Mesothelial cell of epicardium (in vitro differentiated cells): ENCODE data around the gene MAML2. TPM values are rescaled to one million over a fixed set of nuclear protein-coding genes. Genes with fewer than 3 reads are reported as not detected.

Experiments used
- DNase-seq, 2 experiments: peaks; one replicate each; pipeline ENCODE4 v3.0.0; 2021; ENCODE audit warnings: low spot score in 2 of 2; ENCODE audit not compliant: unreplicated experiment in 2 of 2
- H3K27ac Mint-ChIP-seq: 2 replicates; pipeline ENCODE4 v1.8.0; 2021; ENCODE audit warnings: mixed read lengths
- H3K27me3 Mint-ChIP-seq: 2 replicates; pipeline ENCODE4 v1.8.0; 2021; ENCODE audit warnings: low read depth, mixed read lengths
- H3K36me3 Mint-ChIP-seq: 2 replicates; pipeline ENCODE4 v1.8.0; 2021; ENCODE audit warnings: mixed read lengths
- H3K4me1 Mint-ChIP-seq: 2 replicates; pipeline ENCODE4 v1.8.0; 2021; ENCODE audit warnings: mixed read lengths
- H3K4me3 Mint-ChIP-seq: 2 replicates; pipeline ENCODE4 v1.8.0; 2021; ENCODE audit warnings: mild to moderate bottlenecking, moderate library complexity, mixed read lengths
- H3K9me3 Mint-ChIP-seq: 2 replicates; pipeline ENCODE4 v1.8.0; 2021; ENCODE audit warnings: mixed read lengths
- CTCF ChIP-seq: fragments of 200-600 bp; sonication (generic); IDR thresholded peaks from one replicate; pipeline ENCODE4 v1.5.0; 2021; ENCODE audit warnings: antibody characterized with exemption; ENCODE audit not compliant: unreplicated experiment
- total RNA-seq: library from RNA; stranded (reverse); gene quantifications from 3 replicates; pipeline ENCODE4 v1.2.1, GENCODE V29; 2021

The MAML2 gene
- total RNA-seq, 1 donor from 2014 or later: 38.3 TPM

GRCh38 chr11:96328395-96329010 lies 14.5 kb downstream of the MAML2 start:
- H3K36me3 Mint-ChIP-seq: peaks cover 4% of the 10 kb centered on the region
- H3K27ac Mint-ChIP-seq: peak overlapping the region; percentile 99
- peak overlapping the region; percentile 56 for H3K4me3 Mint-ChIP-seq
- peaks cover under 1% of the 10 kb centered on the region for H3K9me3 Mint-ChIP-seq
- peaks cover 76% of the 10 kb centered on the region for H3K4me1 Mint-ChIP-seq
- no peaks in the 10 kb centered on the region for H3K27me3 Mint-ChIP-seq
- no peak for DNase-seq
- no peak for TF ChIP-seq CTCF

- no peak overlapping the region for H3K4me3 Mint-ChIP-seq
- H3K9me3 Mint-ChIP-seq: peaks cover 4% of the 10 kb centered on the region
- DNase-seq: no peak
- H3K36me3 Mint-ChIP-seq: peaks cover 13% of the 10 kb centered on the region
- TF ChIP-seq CTCF: no peak
- peaks cover 73% of the 10 kb centered on the region for H3K4me1 Mint-ChIP-seq
- no peaks in the 10 kb centered on the region for H3K27me3 Mint-ChIP-seq
- peak overlapping the region; percentile 59 for H3K27ac Mint-ChIP-seq
These were observed 16.0 kb downstream of the MAML2 start for GRCh38 chr11:96326959-96327358.

- DNase-seq: no peak
- H3K9me3 Mint-ChIP-seq: peaks cover 4% of the 10 kb centered on the region
- H3K27ac Mint-ChIP-seq: peak overlapping the region; percentile 95
- H3K27me3 Mint-ChIP-seq: no peaks in the 10 kb centered on the region
- no peak overlapping the region for H3K4me3 Mint-ChIP-seq
- TF ChIP-seq CTCF: no peak
- H3K4me1 Mint-ChIP-seq: peaks cover 81% of the 10 kb centered on the region
- peaks cover 13% of the 10 kb centered on the region for H3K36me3 Mint-ChIP-seq
These were observed 18.1 kb downstream of the MAML2 start for GRCh38 chr11:96324912-96325311.

GRCh38 chr11:96323642-96323985 lies 19.4 kb downstream of the MAML2 start:
- no peak for TF ChIP-seq CTCF
- Mint-ChIP-seq H3K4me3 (no peak overlapping the region), H3K4me1 (peaks cover 79% of the 10 kb centered on the region), H3K36me3 (peaks cover 13% of the 10 kb centered on the region), H3K9me3 (peaks cover 4% of the 10 kb centered on the region), H3K27me3 (no peaks in the 10 kb centered on the region), H3K27ac (peak overlapping the region; percentile 95)
- no peak for DNase-seq

- Mint-ChIP-seq H3K27ac (peak overlapping the region; percentile 95), H3K4me1 (peaks cover 80% of the 10 kb centered on the region), H3K9me3 (peaks cover 4% of the 10 kb centered on the region), H3K4me3 (no peak overlapping the region), H3K27me3 (no peaks in the 10 kb centered on the region), H3K36me3 (peaks cover 13% of the 10 kb centered on the region)
- TF ChIP-seq CTCF: no peak
- DNase-seq: no peak
These were observed 20.0 kb downstream of the MAML2 start for GRCh38 chr11:96322775-96323641.
